ENCODE data around the gene PLEKHG4B. TPM values are rescaled to one million over a fixed set of nuclear protein-coding genes. Genes with fewer than 3 reads are reported as not detected.
"Not testable (repeated sequence)": the region's sequence is repeated elsewhere in the genome, so short reads cannot be mapped to it uniquely, and the experiment has no call there.

Gene PLEKHG4B
- total RNA-seq, 1 donor from 2014 or later = not detected

DNA sequence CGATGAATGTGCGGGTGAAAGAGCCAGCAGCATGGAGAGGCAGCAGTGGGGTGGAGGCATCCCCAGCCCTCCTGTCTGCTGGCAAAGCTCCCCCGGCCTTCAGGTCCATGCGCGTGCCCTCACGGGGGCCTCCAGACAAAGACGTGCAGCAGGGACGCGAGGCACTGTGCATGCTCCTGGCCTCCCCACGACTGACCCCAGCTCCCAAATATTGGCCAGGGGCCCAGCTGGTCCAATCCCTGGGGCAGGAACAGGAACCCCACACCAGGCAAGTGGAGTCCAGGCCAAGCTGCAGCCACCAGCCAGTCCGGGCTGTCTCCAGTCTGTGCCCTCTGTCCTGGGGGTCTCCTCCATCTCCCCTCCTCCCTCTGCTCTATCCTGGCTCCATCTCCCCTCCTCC, 65.8 kb downstream of the PLEKHG4B start:
- Mint-ChIP-seq H3K27me3 (peaks cover 2% of the 10 kb centered on the region), H3K36me3 (ENCODE audit: low read depth) (no peaks in the 10 kb centered on the region), H3K4me1 (no peaks in the 10 kb centered on the region), H3K9me3 (no peaks in the 10 kb centered on the region), H3K4me3 (no peak overlapping the region), H3K27ac (no peak overlapping the region)
- DNase-seq = no peak
- intact Hi-C loops (cut with micrococcal nuclease) = no loop called here

DNA sequence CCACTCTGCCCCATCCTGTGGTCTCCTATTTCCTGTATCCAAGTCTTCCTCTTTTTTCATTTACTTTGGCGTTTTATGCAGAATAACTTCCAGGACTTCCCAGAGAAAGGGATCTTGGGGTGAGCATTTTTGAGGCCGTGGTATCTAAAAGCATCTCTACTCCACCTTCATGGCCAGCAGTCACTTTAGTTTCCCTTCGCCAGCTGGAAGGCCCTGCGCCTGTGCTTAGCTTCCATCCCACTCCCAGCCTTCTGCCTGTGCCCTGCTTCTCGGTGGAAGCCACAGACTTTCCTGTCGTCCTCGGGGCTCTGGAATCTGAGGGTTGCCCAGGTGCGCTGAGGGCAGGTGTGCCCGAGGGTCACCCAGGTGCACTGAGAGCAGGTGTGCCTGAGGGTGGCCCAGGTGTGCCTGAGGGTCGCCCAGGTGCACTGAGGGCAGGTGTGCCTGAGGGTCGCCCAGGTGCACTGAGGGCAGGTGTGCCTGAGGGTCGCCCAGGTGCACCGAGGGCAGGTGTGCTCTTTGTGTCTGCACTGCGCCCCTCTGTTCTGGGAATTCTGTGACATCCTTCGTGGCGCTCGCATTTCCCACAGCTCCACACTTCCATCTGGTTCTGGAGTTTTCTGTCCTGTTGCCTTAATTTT, 67.0 kb downstream of the PLEKHG4B start:
- intact Hi-C loops (cut with micrococcal nuclease) = no loop called here
- Mint-ChIP-seq H3K27ac (no peak overlapping the region), H3K4me3 (no peak overlapping the region), H3K4me1 (no peaks in the 10 kb centered on the region), H3K36me3 (ENCODE audit: low read depth) (no peaks in the 10 kb centered on the region), H3K27me3 (peaks cover 2% of the 10 kb centered on the region), H3K9me3 (no peaks in the 10 kb centered on the region)
- no peak for DNase-seq

DNA sequence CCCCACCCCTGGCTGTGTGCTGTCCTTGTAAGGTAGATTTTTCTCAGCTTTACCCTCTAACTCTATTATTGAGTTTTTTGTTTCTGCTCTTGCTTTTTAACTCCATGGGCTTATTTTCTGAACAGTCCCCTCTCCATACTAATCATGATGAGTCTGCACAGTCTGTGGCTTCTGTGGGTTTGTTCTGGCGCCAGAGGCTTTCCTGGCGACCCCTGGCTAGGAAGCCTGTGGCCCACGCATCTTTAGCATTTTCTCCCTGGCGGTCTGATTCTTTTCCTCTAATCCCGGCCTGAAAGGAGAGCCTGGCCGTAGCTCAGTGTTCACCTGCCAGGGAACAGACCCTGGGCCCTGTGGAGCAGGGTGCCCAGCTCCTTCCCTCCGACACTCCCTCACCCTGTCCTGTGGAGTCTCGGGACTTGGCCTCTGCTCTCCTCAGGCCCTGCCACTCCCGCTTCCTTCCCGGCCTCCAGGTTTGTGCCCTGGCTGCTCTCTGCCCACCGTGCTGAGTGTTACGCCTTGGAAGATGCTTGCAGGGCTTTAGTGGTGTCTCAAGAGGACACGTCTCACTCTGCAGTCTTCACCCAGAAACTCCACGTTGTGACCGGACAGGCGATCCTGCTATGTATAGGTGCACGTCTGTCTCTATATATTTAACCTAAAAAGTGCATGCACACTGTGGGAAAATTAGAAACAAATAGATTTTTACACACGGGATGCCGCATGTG, 67.6 kb downstream of the PLEKHG4B start:
- Mint-ChIP-seq H3K4me1 (no peaks in the 10 kb centered on the region), H3K27me3 (peaks cover 2% of the 10 kb centered on the region), H3K4me3 (no peak overlapping the region), H3K36me3 (ENCODE audit: low read depth) (no peaks in the 10 kb centered on the region), H3K9me3 (no peaks in the 10 kb centered on the region), H3K27ac (no peak overlapping the region)
- intact Hi-C loops (cut with micrococcal nuclease) = no loop called here
- no peak for DNase-seq

DNA sequence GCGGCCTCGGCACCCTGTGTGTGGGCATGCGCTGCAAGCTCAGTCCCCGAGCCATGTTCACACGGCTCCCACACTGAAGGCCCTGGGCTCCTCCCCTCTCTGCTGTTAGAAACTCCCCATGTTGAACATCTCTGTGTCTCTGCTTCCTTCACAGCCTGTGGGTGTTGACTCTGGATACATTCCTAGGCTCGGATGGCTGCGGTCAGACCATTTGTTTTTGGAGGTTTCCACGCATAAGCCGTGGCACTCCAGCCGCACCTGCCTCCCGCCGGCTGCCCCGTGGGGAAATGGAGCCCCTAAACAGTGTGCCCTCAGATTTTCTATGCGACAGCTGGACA, 68.2 kb downstream of the PLEKHG4B start:
- no peak overlapping the region for H3K4me3 Mint-ChIP-seq
- intact Hi-C loops (cut with micrococcal nuclease) = no loop called here
- H3K9me3 Mint-ChIP-seq = no peaks in the 10 kb centered on the region
- H3K4me1 Mint-ChIP-seq = no peaks in the 10 kb centered on the region
- H3K36me3 Mint-ChIP-seq (ENCODE audit: low read depth) = no peaks in the 10 kb centered on the region
- H3K27me3 Mint-ChIP-seq = peaks cover 2% of the 10 kb centered on the region
- no peak overlapping the region for H3K27ac Mint-ChIP-seq
- no peak for DNase-seq

DNA sequence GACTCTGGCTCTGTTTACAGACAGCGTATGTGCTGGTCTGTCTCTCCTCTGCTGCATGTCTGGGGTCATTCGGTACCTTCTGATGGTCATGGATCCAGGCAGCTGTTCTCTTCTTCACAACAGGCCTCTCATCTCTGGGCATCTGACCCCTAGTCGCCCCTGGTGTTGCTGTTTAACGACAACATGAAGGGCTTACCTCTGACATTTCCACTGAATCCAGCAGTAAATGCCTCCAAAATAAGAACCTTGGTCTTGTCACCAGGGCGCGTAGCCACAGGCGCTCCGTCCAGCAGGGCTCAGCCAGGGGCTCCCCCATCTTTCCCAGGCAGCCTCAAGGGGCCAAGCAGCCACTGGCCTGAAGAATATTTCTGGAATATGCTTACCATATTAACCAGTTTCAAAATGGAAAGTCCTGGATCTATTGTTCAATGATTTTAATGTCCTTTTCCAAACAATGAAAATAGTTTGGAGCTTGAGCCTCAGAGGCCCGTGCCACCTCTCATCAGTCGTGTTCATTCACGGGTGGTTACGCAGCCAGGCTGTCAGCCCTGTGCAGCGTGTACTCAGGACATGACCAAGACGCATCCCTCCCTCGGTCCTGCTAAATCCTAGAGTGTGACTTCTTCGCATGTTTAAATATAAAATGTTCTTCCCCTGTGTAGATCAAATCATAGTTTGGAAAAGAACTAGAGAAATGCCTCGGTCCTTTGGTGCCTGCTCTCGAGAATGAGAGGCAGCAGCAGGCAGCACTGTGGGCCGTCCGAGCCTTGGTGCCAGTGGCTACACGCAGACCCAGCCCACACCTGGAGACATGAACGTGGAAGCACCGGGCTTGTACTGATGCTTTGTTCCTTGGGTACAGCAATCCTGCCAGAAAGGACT, 69.2 kb downstream of the PLEKHG4B start:
- H3K27ac Mint-ChIP-seq = no peak overlapping the region
- H3K4me3 Mint-ChIP-seq = no peak overlapping the region
- intact Hi-C loops (cut with micrococcal nuclease) = no loop called here
- peaks cover 2% of the 10 kb centered on the region for H3K27me3 Mint-ChIP-seq
- no peaks in the 10 kb centered on the region for H3K9me3 Mint-ChIP-seq
- DNase-seq = no peak
- H3K36me3 Mint-ChIP-seq (ENCODE audit: low read depth) = no peaks in the 10 kb centered on the region
- no peaks in the 10 kb centered on the region for H3K4me1 Mint-ChIP-seq

DNA sequence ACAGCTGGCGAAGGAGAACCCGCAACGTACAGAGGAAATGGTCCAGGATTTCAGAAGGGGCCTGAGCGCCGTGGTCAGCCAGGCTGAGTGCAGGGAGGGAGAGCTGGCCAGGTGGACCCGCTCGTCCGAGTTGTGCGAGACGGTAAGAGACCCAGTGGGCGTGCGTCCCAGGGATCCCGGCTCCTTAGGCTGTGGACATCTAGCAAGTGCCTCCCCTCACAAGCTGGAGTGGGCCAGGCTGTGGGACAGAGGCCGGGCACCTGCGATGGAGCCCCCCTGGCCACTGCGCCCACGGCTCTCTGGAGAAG, 69.8 kb downstream of the PLEKHG4B start:
- Mint-ChIP-seq H3K27ac (no peak overlapping the region), H3K9me3 (no peaks in the 10 kb centered on the region), H3K27me3 (peaks cover 2% of the 10 kb centered on the region), H3K36me3 (ENCODE audit: low read depth) (no peaks in the 10 kb centered on the region), H3K4me3 (no peak overlapping the region), H3K4me1 (no peaks in the 10 kb centered on the region)
- intact Hi-C loops (cut with micrococcal nuclease) = no loop called here
- no peak for DNase-seq

DNA sequence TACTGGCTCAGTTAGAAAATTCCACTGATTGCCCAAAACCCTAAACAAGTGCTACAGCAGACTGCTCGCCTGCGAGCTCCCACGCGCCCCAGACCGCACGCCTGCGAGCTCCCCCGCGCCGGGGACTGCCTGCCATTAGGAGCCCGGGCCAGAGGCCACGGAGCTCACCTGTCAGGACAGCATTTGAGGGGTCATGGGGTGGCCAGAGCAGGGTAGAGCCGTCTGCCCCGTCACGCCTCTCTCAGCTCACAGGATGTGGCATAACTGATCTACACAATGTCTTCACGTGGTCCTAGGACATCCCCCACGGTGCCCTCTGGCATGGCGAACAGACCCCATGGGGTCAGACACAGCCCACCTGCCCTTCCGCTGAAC, 70.2 kb downstream of the PLEKHG4B start:
- Mint-ChIP-seq H3K9me3 (no peaks in the 10 kb centered on the region), H3K27ac (no peak overlapping the region), H3K4me1 (no peaks in the 10 kb centered on the region), H3K27me3 (peaks cover 2% of the 10 kb centered on the region), H3K4me3 (no peak overlapping the region), H3K36me3 (ENCODE audit: low read depth) (no peaks in the 10 kb centered on the region)
- intact Hi-C loops (cut with micrococcal nuclease) = no loop called here
- no peak for DNase-seq

DNA sequence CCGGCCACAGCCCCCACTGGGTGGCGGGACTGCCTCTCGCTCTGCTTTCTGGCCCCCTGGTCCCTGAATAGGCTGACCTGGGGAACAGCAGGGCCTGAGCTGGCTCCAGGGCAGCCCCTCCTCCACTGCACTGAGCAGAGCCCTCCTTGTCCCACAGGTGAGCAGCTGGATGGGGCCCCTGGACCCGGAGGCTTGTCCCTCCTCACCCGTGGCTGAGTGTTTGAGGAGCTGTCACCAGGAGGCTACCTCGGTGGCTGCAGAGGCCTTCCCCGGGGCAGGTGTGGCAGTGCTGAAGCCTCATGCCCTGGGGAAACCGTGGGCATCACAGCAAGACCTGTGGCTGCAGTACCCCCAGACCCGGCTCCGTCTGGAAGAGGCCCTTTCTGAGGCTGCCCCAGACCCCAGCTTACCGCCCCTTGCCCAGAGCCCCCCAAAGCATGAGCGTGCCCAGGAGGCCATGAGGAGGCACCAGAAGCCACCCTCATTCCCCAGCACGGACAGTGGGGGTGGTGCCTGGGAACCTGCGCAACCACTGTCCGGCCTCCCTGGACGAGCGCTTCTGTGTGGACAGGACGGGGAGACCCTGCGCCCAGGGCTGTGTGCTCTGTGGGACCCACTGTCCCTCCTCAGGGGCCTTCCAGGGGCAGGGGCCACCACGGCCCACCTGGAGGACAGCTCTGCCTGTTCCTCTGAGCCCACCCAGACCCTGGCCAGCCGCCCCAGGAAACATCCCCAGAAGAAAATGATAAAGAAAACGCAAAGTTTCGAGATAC, 70.8 kb downstream of the PLEKHG4B start:
- intact Hi-C loops (cut with micrococcal nuclease) = no loop called here
- DNase-seq = no peak
- Mint-ChIP-seq H3K27ac (no peak overlapping the region), H3K4me1 (no peaks in the 10 kb centered on the region), H3K9me3 (no peaks in the 10 kb centered on the region), H3K36me3 (ENCODE audit: low read depth) (no peaks in the 10 kb centered on the region), H3K4me3 (no peak overlapping the region), H3K27me3 (peaks cover 2% of the 10 kb centered on the region)

DNA sequence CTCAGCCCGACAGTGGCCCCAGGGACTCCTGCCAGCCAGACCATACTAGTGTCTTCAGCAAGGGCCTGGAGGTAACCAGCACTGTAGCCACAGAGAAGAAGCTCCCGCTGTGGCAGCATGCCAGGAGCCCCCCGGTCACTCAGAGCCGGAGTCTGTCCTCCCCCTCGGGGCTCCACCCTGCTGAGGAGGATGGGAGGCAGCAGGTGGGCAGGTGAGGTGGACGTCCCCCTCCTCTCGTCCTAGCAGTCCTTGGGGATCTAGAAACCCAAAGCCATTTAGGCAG, 71.3 kb downstream of the PLEKHG4B start:
- no peak for DNase-seq
- Mint-ChIP-seq H3K4me1 (no peaks in the 10 kb centered on the region), H3K27me3 (peaks cover 2% of the 10 kb centered on the region), H3K9me3 (no peaks in the 10 kb centered on the region), H3K36me3 (ENCODE audit: low read depth) (no peaks in the 10 kb centered on the region), H3K27ac (no peak overlapping the region), H3K4me3 (no peak overlapping the region)
- intact Hi-C loops (cut with micrococcal nuclease) = no loop called here

DNA sequence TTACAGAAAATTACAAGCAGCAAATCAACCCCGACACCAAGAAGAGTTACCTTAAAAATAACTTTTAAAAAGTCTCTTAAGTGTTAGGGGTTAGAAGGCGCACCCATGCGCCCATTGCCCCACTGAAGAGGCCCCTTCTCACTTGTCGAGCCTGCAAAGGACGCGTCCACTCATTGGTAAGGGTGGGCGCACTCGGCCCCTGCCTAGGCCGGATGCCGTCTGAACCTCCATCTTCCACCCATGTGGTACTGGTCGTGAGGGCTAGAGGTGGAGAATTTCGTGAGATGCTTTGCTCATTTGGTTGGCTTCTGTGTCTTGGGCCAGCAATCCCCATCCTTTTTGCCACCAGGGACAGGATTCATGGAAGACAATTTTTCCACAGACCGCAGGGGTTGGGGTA, 71.9 kb downstream of the PLEKHG4B start:
- intact Hi-C loops (cut with micrococcal nuclease) = no loop called here
- Mint-ChIP-seq H3K36me3 (ENCODE audit: low read depth) (no peaks in the 10 kb centered on the region), H3K4me1 (no peaks in the 10 kb centered on the region)

DNA sequence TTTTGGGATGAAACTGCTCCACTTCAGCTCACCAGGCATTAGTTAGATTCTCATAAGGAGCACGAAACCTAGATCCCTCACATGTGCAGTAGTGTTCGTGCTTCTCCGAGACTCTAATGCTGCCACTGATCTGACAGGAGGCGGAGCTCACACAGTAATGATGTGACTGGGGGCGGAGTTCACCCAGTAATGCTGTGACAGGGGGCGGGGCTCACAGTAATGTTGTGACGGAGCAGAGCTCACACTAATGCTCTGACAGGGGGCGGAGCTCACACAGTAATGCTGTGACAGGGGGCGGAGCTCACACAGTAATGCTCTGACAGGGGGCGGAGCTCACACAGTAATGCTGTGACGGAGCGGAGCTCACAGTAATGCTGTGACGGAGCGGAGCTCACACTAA, 72.3 kb downstream of the PLEKHG4B start:
- Mint-ChIP-seq H3K9me3 (no peaks in the 10 kb centered on the region), H3K4me1 (no peaks in the 10 kb centered on the region), H3K4me3 (no peak overlapping the region), H3K27ac (no peak overlapping the region), H3K36me3 (ENCODE audit: low read depth) (no peaks in the 10 kb centered on the region), H3K27me3 (peaks cover 2% of the 10 kb centered on the region)
- intact Hi-C loops (cut with micrococcal nuclease) = no loop called here
- DNase-seq = no peak

More for the DNA sequence above, 71.9 kb downstream of the PLEKHG4B start:
- no peak for DNase-seq
- no peak overlapping the region for H3K27ac Mint-ChIP-seq
- peaks cover 2% of the 10 kb centered on the region for H3K27me3 Mint-ChIP-seq
- H3K9me3 Mint-ChIP-seq = no peaks in the 10 kb centered on the region
- H3K4me3 Mint-ChIP-seq = no peak overlapping the region

DNA sequence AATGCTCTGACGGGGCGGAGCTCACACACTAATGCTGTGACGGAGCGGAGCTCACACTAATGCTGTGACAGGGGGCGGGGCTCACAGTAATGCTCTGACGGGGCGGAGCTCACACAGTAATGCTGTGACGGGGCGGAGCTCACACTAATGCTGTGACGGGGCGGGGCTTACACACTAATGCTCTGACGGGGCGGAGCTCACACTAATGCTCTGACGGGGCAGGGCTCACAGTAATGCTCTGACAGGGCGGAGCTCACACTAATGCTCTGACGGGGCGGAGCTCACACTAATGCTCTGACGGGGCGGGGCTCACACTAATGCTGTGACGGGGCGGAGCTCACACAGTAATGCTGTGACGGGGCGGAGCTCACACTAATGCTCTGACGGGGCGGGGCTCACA, 72.8 kb downstream of the PLEKHG4B start:
- DNase-seq; H3K36me3 Mint-ChIP-seq (ENCODE audit: low read depth); H3K4me1 Mint-ChIP-seq; H3K27ac Mint-ChIP-seq; H3K4me3 Mint-ChIP-seq; H3K9me3 Mint-ChIP-seq; H3K27me3 Mint-ChIP-seq; intact Hi-C loops (cut with micrococcal nuclease): not testable (repeated sequence)

DNA sequence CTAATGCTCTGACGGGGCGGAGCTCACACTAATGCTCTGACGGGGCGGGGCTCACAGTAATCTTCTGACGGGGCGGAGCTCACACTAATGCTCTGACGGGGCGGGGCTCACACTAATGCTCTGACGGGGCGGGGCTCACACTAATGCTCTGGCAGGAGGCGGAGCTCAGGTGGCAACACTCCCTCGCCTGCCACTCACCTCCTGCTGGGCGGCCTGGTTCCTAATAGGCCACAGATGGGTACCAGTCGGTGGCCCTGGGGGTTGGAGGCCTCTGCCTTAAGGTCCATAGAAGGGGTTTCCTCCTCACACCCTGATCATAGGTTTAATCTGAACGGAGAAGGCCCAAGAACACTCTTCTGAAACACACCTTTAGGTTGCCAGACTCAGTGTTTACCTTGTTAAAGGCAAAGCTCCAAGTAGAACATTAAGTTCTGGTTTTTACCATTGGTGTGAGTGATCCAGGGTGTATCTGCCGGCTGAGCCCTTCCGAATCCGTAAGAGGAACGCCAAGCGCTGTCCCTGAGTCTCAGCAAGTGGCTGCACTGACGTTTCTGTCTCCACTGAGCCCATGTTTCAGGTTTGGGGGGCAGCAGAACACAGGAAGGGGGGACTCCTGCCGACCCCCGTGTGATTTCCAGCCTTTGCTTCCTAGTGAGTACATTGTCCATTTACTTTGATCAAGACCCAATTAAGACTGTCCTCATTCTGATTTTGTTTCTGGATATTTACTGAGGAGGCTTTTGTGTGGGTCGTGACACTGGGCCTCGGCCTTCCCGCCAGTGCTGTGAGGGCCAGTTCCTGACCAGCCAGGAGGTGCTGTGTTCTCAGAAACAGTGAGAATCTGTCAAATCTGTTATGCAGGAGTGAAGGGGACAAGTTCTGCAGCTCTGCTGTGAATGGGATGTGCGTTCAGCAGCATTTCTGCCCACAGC, 74.7 kb downstream of the PLEKHG4B start:
- H3K27me3 Mint-ChIP-seq = no peaks in the 10 kb centered on the region

More for the DNA sequence above, 74.7 kb downstream of the PLEKHG4B start:
- no peak overlapping the region for H3K27ac Mint-ChIP-seq
- H3K36me3 Mint-ChIP-seq (ENCODE audit: low read depth) = no peaks in the 10 kb centered on the region
- no peak overlapping the region for H3K4me3 Mint-ChIP-seq
- DNase-seq = no peak
- intact Hi-C loops (cut with micrococcal nuclease) = no loop called here
- H3K4me1 Mint-ChIP-seq = no peaks in the 10 kb centered on the region
- H3K9me3 Mint-ChIP-seq = no peaks in the 10 kb centered on the region
